ENCODE data around the gene RHBDF1. TPM values are rescaled to one million over a fixed set of nuclear protein-coding genes. Genes with fewer than 3 reads are reported as not detected.

RHBDF1 gene
- total and polyA plus RNA-seq, 2 donors (not counting 1 experiment from before 2014, with no cell fraction given), result 40.5 to 53.8 TPM

- peak overlapping the region; percentile 91 for H3K9ac ChIP-seq (ENCODE audit: insufficient read depth, low read length)
- no peaks in the 10 kb centered on the region for H4K20me1 ChIP-seq (ENCODE audit: control insufficient read depth, extremely low read depth, insufficient read depth, low read length)
- peaks cover 24% of the 10 kb centered on the region for H3K36me3 ChIP-seq (ENCODE audit: control insufficient read depth, insufficient read depth, low read length)
- peak overlapping the region; percentile 61 to 73 (median 68) for H3K4me3 ChIP-seq (replicated peaks in 1 of 4; ENCODE audit: control extremely low read depth in 1 of 4, insufficient read depth in 1 of 4, low read depth in 3 of 4, low read length in 4 of 4)
- H3K79me2 ChIP-seq (ENCODE audit: control insufficient read depth, insufficient read depth, low read length), result peaks cover 29% of the 10 kb centered on the region
- H3K9me3 ChIP-seq (ENCODE audit: control insufficient read depth, insufficient read depth, low read depth, low read length), result no peaks in the 10 kb centered on the region
- peak overlapping the region; percentile 96 for H3K27ac ChIP-seq (ENCODE audit: insufficient read depth, low read length)
- peak; percentile 16 to 20 for DNase-seq (ENCODE audit: low read depth in 2 of 2)
- H2AFZ ChIP-seq (ENCODE audit: low read length), result no peak overlapping the region
- H3K4me1 ChIP-seq (ENCODE audit: control insufficient read depth, extremely low read depth, insufficient read depth, low read length), result peaks cover 41% of the 10 kb centered on the region
- H3K27me3 ChIP-seq (ENCODE audit: control insufficient read depth, insufficient read depth, low read length), result no peaks in the 10 kb centered on the region
- peak overlapping the region; percentile 99 for H3K4me2 ChIP-seq (ENCODE audit: extremely low read depth, insufficient read depth, low read length)
- no peak for TF ChIP-seq EZH2 (IDR thresholded peaks at IDR 0.05; ENCODE audit: low read length, missing control alignments)
- TF ChIP-seq CTCF (conservative IDR thresholded peaks at IDR 0.05 in 1 of 2, IDR thresholded peaks at IDR 0.05 in 1 of 2; ENCODE audit: low read depth in 1 of 2, low read length in 2 of 2), result no peak
These were observed 7.0 kb upstream of the RHBDF1 start for GRCh38 chr16:79151-80054.

GRCh38 chr16:78444-79150 is 6.2 kb upstream of the RHBDF1 start:
- Histone ChIP-seq H3K36me3 (ENCODE audit: control insufficient read depth, insufficient read depth, low read length) (peaks cover 22% of the 10 kb centered on the region), H3K4me1 (ENCODE audit: control insufficient read depth, extremely low read depth, insufficient read depth, low read length) (peaks cover 36% of the 10 kb centered on the region)
- DNase-seq (ENCODE audit: low read depth in 2 of 2), result peak; percentile 58 to 59

More at GRCh38 chr16:78444-79150, 6.2 kb upstream of the RHBDF1 start:
- Histone ChIP-seq H3K27me3 (ENCODE audit: control insufficient read depth, insufficient read depth, low read length) (no peaks in the 10 kb centered on the region), H4K20me1 (ENCODE audit: control insufficient read depth, extremely low read depth, insufficient read depth, low read length) (no peaks in the 10 kb centered on the region), H3K27ac (ENCODE audit: insufficient read depth, low read length) (peak overlapping the region; percentile 96), H2AFZ (ENCODE audit: low read length) (no peak overlapping the region), H3K79me2 (ENCODE audit: control insufficient read depth, insufficient read depth, low read length) (peaks cover 29% of the 10 kb centered on the region), H3K4me3 (replicated peaks in 1 of 4; ENCODE audit: control extremely low read depth in 1 of 4, insufficient read depth in 1 of 4, low read depth in 3 of 4, low read length in 4 of 4) (peak overlapping the region; percentile 61 to 73 (median 68)), H3K9me3 (ENCODE audit: control insufficient read depth, insufficient read depth, low read depth, low read length) (no peaks in the 10 kb centered on the region), H3K9ac (ENCODE audit: insufficient read depth, low read length) (peak overlapping the region; percentile 91), H3K4me2 (ENCODE audit: extremely low read depth, insufficient read depth, low read length) (peak overlapping the region; percentile 99)
- TF ChIP-seq EZH2 (IDR thresholded peaks at IDR 0.05; ENCODE audit: low read length, missing control alignments) (no peak), CTCF (conservative IDR thresholded peaks at IDR 0.05 in 1 of 2, IDR thresholded peaks at IDR 0.05 in 1 of 2; ENCODE audit: low read depth in 1 of 2, low read length in 2 of 2) (no peak)

Measured in fibroblast of lung (primary cell).